GM19239 (cell line): ENCODE results near the gene SIAE.

Experiments used
- DNase-seq: peaks from one replicate; pipeline ENCODE4 v3.0.0; 2011; ENCODE audit warnings: low spot score; ENCODE audit not compliant: insufficient read length
- FAIRE-seq: peaks from 2 replicates; lab custom pipeline; 2011; peaks lifted over from hg19 to GRCh38; lab: Jason Lieb, UNC

SIAE gene, protein sequence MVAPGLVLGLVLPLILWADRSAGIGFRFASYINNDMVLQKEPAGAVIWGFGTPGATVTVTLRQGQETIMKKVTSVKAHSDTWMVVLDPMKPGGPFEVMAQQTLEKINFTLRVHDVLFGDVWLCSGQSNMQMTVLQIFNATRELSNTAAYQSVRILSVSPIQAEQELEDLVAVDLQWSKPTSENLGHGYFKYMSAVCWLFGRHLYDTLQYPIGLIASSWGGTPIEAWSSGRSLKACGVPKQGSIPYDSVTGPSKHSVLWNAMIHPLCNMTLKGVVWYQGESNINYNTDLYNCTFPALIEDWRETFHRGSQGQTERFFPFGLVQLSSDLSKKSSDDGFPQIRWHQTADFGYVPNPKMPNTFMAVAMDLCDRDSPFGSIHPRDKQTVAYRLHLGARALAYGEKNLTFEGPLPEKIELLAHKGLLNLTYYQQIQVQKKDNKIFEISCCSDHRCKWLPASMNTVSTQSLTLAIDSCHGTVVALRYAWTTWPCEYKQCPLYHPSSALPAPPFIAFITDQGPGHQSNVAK

GRCh38 chr11:124673333-124674167, at the start of gene SIAE, which contains the start of gene SPA17:
Gene SIAE, minus strand, starts transcription at chr11:124673739. Its CDS starts 31 bp downstream, at chr11:124673708.
Gene SPA17, plus strand, starts transcription at chr11:124673904. Its CDS starts 1,361 bp downstream, at chr11:124675265.
- FAIRE-seq (peak; percentile 73), DNase-seq (peak; percentile 80)

DNA sequence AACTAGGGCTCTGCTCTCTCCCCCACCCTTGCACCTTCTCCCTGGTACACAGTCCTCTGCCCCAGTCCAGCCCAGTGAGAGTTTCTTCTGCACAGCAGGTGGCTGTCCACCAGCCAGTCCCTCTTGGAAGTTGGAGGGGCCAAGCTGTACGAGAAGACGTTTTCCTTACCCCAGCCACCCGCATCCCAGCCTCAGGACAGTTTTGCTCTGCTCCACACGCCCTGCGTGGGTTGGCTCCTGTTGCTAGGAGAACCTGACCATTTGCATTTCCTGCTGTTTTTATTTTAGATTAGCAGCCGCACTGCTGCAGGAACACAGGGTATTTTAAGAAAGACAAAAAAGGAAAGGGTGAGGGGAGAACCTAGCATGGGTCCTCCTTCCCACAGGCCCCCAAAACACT, 48.6 kb upstream of the SIAE start:
- peak; percentile 52 for FAIRE-seq
- DNase-seq: no peak

- FAIRE-seq: no peak
- no peak for DNase-seq
Measured at GRCh38 chr11:124719534-124719933, 46.0 kb upstream of the SIAE start.

DNA sequence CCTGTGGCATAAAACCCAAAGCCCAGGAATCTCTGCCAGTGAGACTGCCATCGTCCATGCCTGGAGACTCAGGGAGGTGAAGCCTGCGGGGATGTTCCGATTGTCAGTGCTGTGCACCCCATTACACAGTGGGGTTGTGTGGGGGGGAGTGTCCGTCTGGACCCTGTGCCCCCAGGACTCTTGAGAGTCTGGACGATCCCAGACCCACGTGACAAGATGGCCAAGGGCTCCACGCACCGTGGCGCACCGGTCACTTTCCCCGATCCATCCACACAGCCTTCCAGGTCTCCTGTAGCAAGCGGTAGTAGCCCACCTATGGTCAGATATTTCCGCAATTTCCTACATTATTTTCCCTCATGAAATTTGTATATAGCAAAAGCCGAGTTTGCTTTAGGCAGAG, 45.3 kb upstream of the SIAE start:
- DNase-seq (no peak), FAIRE-seq (no peak)

GRCh38 chr11:124717786-124718651, 44.5 kb upstream of the SIAE start:
- FAIRE-seq (peak; percentile 23), DNase-seq (no peak)

DNA sequence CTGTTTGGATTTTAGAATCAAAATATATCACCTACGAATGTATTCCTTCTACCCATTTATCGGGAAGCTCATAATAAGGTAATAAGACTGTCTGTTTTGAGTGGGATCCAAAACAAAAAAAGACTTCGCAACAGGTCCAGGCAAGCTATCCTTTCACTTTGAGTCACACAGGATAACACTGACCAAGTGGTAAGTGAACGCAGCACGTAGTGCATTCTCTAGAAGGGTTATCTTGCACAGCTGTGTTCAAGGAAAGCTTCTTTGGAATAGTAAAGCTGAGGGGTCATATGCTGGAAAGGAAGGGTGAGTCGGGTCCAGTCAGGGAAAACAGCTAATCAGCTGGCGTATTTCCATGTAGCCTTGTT, 43.9 kb upstream of the SIAE start:
- no peak for DNase-seq

DNA sequence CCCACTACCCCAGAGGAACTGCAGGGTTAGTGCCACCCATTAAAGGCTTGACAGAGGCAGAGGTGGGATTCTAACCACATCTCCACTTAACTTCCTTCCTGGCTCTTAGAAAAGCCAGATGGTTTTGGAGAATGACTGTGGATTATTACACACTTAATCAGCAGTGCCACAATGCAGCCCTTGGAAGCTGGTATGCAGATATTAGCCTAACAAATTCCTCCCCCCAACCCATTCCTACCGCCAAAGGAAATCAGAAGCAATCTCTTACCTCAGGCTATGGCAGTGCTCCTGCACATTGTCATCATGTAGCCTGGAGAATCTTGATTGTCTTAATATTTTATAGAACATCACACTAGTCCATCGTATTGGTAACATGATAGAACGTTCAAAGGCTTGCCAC, 43.1 kb upstream of the SIAE start:
- FAIRE-seq: peak; percentile 33
- no peak for DNase-seq

More for the DNA sequence above, 43.9 kb upstream of the SIAE start:
- no peak for FAIRE-seq

DNA sequence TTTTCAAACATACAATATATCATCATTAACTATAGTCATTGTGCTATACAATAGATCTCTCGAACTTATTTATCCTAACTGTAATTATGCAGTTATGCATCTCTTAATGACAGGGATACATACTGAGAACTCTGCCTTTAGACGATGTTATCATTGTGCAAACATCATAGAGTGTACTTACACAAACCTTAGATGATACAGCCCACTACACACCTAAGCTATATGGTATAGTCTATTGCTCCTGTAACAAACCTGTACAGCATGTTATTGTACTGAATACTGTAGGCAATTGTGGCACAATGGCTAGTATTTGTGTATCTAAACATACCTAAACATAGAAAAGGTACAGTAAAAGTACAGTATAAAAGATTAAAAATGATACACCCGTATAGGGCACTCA, 38.9 kb upstream of the SIAE start:
- FAIRE-seq: no peak

GRCh38 chr11:124707829-124708228, 34.3 kb upstream of the SIAE start:
- no peak for FAIRE-seq
- DNase-seq: no peak

More for the DNA sequence above, 38.9 kb upstream of the SIAE start:
- DNase-seq: no peak

GRCh38 chr11:124700028-124700427, 26.5 kb upstream of the SIAE start:
- DNase-seq (no peak), FAIRE-seq (no peak)

- DNase-seq (no peak), FAIRE-seq (no peak)
Measured at GRCh38 chr11:124699547-124699946, 26.0 kb upstream of the SIAE start.

DNA sequence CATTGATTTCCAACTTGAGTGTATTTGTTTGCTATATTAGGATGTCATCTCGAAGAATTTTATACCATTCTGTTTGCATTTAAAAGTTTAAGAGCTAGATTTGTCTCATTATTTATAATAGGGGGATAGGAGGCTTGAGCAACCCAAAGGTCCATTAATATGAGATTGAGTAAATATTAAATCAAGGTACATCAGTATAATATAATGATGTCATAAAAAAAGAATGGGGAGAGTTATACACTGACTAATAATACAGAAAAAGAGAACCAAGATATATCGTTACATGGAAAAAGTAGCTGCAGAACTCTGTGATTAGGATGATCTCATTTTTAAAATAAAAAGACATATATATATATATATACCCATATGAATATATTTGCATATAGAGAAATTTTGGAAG, 19.6 kb upstream of the SIAE start:
- FAIRE-seq: no peak
- no peak for DNase-seq

GRCh38 chr11:124682443-124682842, 8.9 kb upstream of the SIAE start:
- DNase-seq (no peak), FAIRE-seq (no peak)

GRCh38 chr11:124681421-124681820, 7.9 kb upstream of the SIAE start:
- FAIRE-seq: no peak
- no peak for DNase-seq

GRCh38 chr11:124678416-124678815, 4.9 kb upstream of the SIAE start:
- FAIRE-seq: no peak
- DNase-seq: no peak

GRCh38 chr11:124676386-124676785, 2.8 kb upstream of the SIAE start:
- FAIRE-seq (no peak), DNase-seq (no peak)

- no peak for DNase-seq
- no peak for FAIRE-seq
Measured at GRCh38 chr11:124674571-124674970, 1.0 kb upstream of the SIAE start.

- no peak for FAIRE-seq
- no peak for DNase-seq
Measured at GRCh38 chr11:124674168-124674517, 604 bp upstream of the SIAE start.

GRCh38 chr11:124672536-124673215, 863 bp downstream of the SIAE start:
- peak; percentile 33 for FAIRE-seq
- no peak for DNase-seq

DNA sequence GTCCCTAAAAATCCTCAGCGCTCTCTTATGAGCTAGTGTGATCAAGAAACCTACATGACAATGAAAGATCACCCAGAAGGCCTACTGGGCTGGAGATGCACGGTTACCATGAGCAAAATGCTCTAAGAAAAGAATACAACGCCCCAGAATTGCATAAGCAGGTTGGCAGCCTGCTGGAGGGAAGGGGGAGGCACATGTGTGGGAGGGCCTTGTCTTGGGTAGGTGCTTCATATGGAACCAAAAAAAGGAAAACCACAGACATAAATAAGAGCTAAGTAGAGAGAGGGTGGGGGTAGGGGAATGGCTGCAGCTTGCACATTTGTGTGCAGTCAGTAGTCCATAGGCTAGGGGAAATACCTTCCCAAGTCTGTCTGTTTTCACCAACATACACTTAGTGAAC, 2.8 kb downstream of the SIAE start:
- FAIRE-seq: peak; percentile 66
- DNase-seq: no peak
